Jurkat, Clone E6-1 (cell line): ENCODE results near the gene FADS2.

Experiments
- DNase-seq: peaks from one replicate; pipeline ENCODE4 v3.0.0-alpha.2; 2011; ENCODE audit warnings: low read depth, low spot score
- H3K4me3 ChIP-seq: 2 replicates; pipeline ENCODE4 v1.5.1; 2011; ENCODE audit warnings: mild to moderate bottlenecking, low read length, control low read depth, moderate library complexity

Gene FADS2

DNA sequence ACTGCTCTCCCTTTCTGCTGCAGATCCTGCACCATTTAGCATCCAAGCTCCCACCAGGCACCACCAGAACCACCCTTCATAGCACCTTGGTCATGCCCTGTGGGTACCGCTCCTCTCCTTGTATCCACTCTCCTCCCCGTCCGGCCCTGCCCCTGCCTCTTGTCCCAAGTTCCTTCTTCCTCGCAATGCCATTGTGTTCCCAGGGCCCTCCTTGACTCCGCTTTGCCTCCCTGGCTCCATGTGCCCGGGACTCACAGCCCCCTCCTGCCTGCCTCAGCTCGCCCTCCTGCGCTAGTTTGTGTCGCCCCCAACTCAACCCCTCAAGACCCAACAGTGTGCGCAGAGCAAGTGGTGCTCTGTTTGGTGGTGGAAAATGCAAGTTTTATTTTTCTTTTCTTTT lies 10.8 kb downstream of the FADS2 start:
- no peak for DNase-seq
- H3K4me3 ChIP-seq = no peak overlapping the region

DNA sequence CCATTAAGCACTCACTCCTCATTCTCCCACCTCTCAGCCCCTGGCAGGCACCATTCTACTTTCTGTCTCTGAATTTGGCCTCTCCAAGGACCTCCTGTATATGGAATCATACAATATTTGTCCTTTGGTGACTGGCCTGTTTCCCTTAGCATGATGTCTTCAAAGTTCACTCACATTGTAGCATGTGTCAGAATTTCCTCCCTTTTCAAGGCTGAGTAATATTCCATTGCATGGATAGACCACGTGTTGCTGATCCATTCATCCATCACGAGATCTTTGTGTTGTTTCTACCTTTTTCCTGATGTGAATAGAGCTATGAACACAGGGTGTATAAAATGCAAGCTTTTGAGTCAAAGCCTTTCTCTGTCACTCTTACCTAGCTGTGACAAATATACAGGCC lies 11.6 kb downstream of the FADS2 start:
- no peak overlapping the region for H3K4me3 ChIP-seq
- no peak for DNase-seq

DNA sequence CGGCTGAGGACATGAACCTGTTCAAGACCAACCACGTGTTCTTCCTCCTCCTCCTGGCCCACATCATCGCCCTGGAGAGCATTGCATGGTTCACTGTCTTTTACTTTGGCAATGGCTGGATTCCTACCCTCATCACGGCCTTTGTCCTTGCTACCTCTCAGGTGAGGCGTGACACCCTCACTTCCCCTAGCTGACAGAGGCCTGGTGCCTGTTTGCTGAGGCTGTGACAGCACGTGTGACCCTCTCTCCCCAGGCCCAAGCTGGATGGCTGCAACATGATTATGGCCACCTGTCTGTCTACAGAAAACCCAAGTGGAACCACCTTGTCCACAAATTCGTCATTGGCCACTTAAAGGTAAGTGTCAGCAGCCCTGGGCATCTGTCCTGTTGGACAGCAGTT lies 12.3 kb downstream of the FADS2 start:
- no peak for DNase-seq
- H3K4me3 ChIP-seq = no peak overlapping the region

DNA sequence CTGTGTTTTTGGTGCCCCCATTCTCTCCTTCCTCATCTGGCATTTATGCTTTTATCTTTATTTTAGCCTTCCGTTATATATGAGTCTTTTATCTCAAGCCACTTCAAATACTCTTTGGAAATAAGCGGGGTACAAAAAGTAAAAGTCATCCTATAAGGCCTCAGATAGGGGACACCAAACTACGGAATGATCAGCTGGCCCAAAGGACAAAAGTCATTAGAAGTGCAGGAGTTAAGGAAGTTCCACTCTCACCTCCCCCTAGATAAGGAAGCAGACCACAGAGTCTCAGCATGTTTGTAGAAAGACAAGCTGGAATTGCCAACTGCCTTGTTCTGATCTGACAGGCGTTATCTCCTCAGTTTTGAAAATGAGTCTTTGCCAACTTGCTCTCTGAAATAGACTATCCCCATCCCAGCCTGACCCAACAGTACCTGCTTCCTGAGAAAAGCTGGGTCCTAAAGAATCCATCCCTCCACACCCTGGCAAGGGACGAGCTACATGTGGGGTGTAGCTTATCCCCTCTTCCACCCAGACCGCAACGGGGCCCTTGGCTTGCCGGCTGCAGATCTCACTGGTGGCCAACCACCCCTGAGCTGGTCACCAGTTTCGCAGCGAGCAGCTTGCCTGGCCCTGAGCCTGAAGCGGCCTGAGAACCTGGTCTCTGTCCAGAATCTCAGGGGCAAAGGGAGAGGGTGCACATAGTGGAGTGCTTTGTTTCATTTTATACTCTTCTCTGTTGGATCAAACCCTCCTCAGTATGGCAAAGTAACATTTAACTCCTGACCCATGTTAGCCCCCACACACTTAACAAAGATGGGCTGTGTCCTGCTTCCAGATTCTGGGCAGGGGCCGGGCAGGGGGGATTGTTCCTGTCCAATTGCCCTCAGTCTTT lies 13.8 kb downstream of the FADS2 start:
- DNase-seq = no peak
- H3K4me3 ChIP-seq = no peak overlapping the region

DNA sequence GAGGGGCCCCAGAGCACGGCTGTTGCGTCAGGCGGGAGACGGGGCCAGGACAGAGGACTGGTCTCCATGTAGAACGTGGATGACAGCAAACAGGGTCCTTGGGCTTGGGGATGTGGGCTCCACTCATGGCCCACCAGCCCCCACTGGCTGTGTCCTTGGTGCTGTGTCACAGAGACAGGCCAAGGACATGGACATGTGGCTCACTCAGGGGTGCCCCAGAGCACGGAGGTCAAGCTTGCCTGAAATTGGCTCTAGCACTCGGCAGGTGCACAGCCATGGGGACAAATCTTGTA lies 14.4 kb downstream of the FADS2 start:
- no peak overlapping the region for H3K4me3 ChIP-seq
- DNase-seq = no peak

DNA sequence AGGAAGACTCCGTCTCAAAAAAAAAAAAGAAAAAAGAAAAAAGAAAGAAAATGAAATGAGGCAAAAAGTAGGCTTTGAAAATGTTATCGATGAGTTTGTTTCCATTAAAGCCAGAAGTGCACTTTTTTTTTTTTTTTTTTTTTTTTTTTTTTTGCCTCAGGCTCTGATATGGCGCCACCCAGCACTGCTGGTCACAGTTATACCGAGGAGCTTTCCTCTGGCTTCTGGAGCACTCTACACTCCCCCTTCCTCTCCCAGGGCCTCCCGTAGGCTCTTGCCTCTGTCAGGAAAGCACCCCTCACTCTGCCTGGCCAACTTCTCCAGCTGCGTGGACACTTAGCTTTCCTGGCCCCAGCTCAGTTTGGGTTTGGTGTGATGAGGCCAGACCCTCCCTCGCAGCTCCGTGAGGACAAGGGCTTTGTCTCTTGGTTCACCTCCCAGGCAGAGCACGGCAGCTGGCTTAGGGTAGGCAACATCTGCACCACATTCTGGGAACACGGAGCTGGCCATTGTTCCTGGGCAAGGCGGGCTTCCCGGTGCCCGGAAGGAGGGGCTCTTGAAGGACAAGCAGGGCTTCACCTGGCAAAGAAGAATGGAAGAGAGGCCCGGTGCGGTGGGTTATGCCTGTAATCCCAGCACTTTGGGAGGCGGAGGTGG lies 16.9 kb downstream of the FADS2 start:
- no peak overlapping the region for H3K4me3 ChIP-seq
- DNase-seq = no peak

DNA sequence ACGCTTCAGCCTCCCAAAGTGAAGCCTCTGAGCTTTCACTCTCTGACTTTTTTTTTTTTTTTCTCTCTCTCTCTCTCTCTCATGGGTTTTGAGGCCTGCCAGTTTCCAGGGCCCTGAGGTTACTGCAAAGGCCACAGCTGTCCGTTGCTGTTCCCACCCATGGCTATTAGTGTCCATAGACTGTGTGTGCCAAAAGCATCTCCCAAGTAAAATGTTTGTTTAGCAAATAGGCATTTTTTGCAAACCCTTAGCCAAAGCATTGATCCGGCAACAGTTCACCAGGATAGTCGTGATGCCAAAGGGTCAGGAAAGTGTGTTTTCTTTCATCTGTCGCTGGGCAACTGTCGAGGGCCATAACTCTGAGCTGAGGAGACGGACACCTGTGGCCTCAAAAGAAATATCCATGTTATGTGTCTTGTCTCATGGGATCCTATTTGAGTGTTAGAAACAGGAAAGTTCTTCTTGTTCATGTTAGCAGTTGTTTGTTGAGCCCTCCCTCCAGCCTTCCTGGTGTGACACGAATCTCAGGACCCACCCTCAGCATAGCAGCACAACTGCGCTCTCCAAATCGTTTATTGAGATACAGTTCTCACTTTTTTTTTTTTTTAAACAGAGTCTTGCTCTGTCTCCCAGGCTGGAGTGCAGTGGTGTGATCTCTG lies 18.4 kb downstream of the FADS2 start:
- no peak for DNase-seq
- no peak overlapping the region for H3K4me3 ChIP-seq

DNA sequence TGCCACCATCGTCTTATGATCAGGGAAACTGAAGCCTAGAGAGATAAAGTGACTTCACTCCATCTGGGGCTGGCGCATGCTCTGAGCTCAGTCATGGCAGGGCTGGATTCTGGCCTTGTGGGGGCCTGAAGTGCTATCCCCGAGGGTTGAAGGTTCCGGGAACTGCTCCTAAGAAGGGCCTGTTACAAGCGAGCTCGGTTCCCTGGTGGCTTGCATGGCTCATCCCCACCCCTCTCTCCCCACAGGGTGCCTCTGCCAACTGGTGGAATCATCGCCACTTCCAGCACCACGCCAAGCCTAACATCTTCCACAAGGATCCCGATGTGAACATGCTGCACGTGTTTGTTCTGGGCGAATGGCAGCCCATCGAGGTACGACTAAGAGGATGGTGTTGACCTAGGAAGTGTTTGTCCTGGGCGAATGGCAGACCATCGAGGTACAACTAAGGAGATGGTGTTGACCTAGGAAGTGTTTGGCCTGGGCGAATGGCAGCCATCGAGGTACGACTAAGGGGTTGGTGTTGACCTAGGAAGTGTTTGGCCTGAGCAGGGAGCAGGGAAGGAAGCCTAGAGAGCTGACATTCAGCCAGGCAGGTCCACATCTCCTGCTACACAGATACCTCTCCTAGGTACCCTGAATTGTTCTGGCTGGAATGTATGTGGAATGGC lies 19.9 kb downstream of the FADS2 start:
- H3K4me3 ChIP-seq = no peak overlapping the region
- DNase-seq = no peak

DNA sequence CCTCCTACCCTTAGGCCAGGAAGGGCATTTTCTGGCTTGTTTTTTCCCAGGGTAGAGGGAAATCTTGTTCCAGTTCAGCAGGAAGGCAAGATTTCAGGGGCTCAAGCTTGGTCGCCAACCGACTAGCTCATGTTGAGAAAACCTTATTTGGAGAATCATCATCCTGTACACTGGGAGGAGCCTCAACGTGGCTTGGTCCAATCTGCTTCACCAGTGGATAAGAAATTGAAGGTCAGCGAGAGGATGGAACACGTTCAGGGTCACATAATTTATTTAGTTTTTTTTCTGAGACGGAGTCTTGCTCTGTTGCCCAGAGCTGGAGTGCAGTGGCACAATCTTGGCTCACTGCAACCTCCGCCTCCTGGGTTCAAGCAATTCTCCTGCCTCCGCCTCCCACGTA lies 20.5 kb downstream of the FADS2 start:
- DNase-seq = no peak
- H3K4me3 ChIP-seq = no peak overlapping the region

DNA sequence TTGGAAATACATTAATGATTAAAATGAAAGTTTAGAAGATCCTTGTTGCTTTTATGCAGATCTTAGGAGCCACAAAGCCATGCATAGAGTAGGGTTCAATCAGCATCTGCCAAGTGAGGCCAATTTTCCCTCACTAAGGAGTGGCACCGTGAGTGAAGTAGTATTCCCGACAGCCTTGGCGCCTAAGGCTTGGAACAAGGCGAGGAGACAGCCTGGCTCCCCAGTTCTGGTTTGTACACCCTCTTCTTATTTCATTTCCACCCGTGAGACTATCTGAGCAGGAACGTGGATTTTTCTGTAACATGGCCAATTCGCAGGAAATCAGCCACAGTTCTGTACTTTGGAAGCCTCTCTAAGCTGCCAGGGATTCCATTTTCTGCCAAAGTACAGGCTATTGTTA lies 22.6 kb downstream of the FADS2 start:
- no peak overlapping the region for H3K4me3 ChIP-seq
- no peak for DNase-seq

DNA sequence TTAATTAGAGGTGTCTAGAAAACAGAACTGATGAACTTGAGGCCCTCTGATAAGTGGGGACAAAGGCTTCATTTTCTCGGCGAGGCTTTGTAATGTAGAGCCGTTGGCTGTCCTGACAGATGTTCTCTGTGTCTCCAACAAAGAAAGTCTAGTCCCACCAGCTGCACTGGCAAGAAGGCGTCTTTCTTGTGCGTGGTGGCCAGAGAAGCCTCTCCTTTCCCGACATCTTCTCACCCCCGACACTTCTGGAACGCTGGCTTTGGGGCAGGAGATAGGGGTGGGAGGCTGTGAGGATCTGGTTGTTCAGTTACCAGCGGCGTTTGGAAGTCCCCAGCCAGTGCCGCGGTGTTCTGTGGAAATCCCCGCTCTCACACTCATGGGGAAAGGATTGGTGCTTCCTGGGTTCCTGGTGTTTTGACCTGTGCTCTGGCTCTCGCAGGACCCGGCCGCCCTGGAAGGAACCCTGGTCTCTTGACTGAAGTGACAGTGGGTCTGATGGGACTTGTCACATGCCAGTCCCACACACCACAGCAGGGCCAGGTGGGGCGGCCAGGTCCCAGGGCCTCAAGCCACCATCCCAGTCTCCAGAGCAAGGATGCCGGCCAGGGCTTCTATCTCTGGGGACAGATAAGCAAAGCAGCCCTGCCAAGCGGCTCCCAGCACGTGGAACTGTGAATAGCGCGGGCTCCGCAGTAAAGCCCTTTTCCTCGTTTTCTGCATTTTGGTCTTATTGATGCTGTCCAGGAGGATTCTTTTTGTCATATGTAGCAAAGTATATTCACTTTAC lies 23.2 kb downstream of the FADS2 start:
- no peak overlapping the region for H3K4me3 ChIP-seq
- no peak for DNase-seq

DNA sequence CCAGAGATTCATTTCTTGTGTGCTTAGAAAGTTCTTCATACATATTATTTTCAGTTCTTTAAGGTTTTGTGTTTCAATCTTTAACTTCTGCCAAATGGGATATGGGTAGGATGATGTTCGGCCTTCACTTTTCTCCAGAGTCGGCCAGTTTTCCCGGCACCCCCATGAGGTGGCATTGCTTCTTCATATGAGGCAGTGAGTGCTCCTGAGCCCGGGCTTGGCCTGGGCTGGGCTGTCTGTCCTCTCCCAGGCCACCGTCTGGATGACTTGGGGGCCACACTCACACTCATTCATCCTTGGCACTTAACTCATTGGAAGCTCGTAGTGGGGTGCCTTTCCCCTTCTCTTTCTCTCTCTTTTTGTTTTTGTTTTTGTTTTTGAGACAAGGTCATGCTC lies 23.8 kb downstream of the FADS2 start:
- no peak for DNase-seq
- no peak overlapping the region for H3K4me3 ChIP-seq

DNA sequence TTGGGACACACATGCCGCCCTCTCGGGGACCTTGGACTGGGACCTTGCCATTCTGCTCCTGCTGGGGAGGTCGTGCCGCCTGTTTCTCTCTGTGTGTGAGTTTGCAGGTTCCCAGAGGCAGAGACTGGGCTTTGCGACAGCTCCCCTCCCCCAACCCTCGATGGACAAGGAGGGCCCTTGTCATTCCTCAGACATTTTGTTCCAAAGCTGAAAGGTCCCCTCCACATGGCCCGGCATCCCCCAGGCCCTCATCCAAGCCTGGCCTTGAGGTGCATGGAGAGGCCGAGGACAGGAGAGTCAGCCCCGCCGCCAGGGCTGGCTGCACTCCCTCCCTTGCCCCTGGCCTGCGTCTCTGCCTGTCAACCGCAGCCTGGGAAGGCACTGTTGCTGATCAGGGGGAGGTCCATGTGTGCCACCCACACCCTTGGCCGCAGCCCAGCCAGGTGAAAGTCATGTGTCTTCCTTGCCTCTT lies 25.6 kb downstream of the FADS2 start:
- DNase-seq = no peak

DNA sequence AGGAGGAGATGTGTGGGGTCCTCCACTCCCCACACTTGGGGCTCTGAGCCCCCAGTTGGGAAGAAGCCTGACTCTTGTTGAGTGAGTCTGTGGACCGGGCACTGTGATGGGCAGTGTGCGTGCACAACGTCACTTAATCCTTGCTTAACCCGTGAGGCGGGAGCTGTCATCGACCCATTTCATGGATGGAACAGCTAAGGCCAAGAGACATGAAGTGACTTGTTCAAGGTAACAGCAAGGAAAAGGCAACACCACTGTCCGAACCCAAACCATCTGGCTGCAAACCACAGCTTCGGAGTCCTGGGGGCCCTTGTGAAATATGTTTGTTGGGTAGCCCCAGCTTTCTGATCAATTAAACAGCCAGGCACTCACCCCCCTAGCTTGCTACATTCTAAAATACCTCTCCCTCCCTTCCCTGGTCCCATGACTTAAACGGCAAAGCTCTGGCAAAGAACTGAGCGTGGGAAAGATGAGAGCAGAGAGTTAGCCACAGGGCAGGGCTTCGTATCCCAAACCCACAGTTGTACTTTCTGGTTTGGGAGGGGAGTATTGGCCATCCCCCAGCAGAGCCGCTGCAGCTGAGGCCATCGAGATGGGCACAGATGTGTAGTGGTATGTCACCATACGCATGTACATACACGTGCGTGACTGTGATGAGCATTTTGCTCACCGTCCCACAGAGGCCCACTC lies 26.3 kb downstream of the FADS2 start:
- DNase-seq = no peak
- H3K4me3 ChIP-seq = no peak overlapping the region

More for the DNA sequence above, 25.6 kb downstream of the FADS2 start:
- no peak overlapping the region for H3K4me3 ChIP-seq

DNA sequence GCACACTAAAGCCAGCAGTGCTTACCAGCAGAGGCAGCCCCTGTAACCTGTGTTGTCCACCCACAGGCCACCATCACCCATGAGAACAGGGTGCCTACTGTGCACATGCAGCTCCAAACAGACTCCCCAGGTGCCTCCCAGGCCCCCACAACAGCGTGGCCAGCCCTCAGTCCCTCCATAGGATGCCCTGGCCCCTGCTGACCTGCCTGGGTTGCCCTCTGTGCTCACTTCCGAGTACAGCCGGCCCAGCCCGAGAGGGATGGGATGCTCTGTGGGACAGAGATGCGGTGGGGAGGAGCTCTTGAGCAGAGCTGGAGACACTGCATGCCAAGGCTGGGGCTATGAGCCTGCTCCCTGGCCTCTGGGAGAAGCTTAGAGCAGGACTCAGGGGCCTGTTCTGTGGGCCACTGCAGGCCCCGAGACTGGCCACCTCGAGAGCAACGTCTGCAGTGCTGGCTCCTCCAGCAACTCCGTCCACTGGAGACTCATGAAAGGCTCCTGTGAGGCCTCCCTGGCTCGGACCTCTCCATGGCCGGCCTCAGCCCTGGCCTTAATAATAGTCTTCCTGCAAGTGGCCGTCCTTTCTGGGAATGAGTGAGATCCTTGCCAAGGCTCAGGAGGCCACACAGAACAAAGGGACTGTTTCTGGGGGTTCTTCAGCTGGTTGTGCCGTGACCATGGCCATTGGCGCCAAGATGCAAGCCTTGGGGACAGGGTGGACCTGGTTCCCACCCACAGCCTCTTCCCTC lies 27.0 kb downstream of the FADS2 start:
- no peak for DNase-seq
- no peak overlapping the region for H3K4me3 ChIP-seq

DNA sequence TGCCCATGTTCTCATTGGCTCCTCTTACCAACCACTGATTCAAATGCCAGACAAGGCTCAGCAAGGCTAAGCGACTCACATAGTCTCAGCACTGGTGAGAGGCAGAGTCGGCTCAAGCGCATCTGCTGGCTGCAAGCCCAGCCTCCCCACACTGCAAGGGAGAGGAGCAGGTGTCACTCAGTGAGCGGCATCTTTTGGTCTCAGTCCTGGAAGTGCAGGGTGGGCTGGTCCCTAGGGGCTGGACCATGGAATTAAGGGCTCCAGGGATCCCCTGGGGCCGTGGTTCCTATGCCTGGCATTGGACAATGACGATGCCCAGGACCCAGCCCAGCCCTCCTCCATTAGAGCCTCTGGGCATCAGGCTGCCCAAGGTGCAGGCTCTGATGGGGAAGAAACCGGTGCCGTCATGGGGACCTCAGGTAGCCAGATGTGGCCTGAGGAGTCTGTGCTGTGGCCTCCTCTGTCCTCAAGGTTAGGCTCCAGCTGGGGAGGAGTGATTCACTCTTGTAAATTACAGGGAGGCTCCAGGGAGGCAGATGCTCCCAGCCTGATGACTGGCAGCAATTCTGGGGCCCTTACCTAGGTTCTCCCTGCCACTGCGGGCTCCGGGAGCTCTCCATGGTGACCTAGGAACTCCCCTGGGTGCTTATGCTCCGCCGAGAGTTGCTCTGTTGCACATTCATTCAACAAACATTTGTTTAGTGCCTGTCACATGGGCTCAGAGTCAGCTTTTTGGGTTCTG lies 28.0 kb downstream of the FADS2 start:
- no peak for DNase-seq

More for the DNA sequence above, 28.0 kb downstream of the FADS2 start:
- no peak overlapping the region for H3K4me3 ChIP-seq
